Activated CD4-positive, alpha-beta T cell treated with anti-CD3 and anti-CD28 coated beads for 24 hours (primary cell): Measurements from ENCODE around the gene MAP7D2.

Experiments
- DNase-seq, 2 donors: peaks; one replicate each; pipeline ENCODE4 v3.0.0-alpha.2; 2020; ENCODE audit warnings: low read depth in 2 of 2

The MAP7D2 gene

DNA sequence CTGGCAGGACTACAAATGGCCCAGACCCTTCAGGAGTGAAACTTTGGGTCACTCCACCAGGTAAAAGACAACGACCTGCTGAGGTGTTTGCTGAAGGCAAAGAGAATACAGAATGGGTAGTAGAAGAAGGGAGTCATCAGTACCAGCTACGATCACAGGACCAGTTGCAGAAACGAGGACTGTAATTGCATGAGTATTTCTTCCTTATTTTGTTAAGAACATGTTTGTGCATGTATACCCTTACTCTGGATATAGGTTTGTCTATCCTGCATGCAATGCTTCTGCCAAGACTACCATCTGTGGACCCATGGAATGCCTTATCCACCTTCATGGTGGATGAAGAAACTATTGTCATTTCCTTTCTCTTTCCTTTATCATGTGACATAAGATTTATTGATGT is 77.7 kb downstream of the MAP7D2 start:
- DNase-seq = no peak

DNA sequence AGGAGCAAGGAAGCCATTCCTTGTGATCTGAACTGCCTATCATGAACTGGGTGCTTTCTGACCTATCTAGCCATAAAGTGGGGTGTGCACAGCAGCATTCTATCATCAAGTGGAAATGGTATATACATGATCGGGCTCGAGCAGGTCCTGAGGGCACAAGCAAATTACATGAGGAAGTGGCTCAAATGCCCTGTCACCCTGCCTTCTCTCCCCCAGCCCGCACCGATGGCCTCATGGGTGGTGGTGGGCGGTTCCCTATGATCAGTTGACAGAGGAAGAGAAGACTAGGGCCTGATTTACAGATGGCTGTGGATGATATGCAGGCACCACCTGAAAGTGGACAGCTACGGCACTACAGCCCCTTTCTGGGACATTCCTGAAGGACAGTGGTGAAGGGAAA is 79.5 kb downstream of the MAP7D2 start:
- DNase-seq = no peak

DNA sequence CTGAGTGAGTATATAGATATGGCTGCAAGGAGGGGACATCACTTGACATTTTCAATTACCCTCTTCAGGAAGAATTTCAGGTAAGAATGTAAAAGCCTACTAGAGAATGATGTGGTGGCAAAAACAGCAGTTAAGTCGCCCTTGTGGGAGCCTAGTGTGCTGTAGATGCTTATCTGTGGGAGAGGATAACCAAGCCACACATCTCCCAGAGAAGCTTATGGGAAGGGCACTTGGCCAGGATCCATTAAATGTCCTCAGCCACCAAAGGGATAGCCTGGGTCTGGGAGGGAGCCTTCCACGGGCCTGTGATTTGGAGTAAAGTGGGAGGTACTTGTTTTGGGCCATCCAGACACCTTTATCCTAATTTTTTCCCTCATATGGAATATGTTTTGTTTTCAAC is 84.5 kb downstream of the MAP7D2 start:
- no peak for DNase-seq

DNA sequence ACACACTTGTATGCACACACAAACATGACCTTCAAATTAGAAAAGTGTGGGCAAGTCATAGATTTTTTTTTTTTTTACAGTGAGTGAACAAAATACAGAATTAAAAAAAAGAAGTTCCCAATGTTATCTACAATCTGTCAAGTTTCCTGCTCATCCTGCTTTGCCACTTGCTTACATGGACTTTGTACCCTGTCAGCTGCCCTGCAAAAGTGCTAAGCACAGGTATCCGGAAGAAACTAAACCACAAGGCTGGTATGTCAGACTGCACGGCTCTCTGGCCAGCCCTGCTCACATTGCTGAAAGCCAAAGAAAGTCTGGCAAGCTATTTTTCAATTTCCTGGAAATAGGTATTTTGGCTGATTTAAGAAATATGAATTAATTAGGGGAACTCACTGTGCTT is 87.0 kb downstream of the MAP7D2 start:
- no peak for DNase-seq

DNA sequence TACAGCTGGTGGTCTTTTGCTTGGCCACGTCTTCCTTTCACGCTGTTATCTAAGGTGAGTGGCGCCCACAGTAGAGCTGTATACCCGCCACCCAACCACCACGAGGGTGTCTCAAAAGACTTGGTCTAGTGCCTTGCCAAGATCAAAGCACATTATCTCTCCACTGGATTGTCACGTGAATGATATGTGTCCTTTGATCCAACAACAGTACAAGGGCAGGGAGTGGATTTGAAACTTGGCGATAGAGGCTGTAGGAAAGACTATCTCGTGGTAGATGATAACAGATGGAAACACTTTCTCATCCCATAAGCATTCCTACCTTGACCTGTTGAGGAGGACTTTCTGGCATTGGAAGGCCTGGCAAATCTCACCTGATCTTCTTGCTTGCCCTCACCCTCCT is 88.1 kb downstream of the MAP7D2 start:
- no peak for DNase-seq

DNA sequence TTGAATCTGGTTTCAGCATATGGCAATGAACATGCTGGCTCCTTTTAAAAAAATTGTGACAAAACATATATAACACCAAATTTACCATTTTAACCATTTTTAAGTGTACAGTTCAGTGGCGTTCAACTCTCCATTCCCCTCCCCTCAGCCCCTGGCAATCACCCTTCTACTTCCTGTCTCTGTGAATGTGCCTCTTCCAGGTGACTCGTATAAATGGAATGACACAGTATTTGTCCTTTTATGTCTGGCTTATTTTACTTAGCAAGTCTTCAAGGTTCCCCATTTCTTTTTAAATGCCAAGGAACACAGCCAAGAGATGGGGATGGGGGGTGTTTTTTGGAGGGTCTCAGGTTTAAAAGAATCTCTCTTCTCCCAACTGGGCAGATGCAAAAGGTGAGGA is 90.4 kb downstream of the MAP7D2 start:
- no peak for DNase-seq

DNA sequence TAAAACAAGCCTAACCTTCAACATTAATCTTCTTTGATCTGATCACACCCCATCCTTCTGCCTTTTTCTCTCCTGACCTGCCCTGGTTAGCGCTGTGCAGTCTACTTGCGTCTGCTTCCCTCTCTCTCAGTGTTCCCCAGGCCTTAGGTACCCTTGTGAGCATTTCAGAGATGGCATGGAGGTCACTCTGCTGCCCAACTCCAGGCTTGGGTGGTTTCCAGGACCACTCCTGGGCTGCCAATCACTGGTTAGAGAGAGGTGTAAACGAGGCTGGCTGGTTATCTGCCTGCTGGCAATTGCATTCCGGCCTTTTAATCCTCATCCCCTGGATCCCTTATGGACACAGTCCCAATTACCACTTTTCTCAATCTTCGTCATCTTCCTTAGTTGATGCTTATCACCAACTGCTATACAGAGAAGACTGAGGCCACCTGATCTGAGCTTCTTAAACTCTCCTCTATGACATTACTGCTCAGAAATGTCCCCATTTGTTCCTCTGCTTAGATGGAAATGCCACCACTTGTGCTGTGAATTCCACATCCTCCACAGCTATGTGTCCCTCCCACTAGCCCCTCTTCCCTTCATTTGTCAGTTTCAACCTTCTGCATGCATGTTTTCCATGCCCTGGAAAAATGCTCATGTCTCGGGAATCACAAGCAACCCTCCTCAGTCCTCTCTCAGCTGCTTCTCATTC is 96.9 kb downstream of the MAP7D2 start:
- DNase-seq = no peak

DNA sequence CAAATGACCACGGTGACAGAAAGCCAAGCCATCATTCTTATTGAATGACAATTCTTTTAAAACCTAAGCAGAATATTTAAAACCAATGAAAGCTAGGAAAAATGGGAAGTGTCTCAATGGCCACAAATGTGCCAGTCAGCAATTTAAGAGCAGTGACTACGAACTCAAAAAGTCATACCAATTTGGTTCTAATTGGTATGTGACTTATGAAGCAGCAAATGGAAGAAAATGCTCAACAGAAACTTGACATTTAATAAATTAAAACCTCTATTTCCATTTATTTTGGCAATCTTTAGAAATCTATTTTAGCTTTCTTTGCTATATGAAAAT is 100.1 kb downstream of the MAP7D2 start:
- no peak for DNase-seq

DNA sequence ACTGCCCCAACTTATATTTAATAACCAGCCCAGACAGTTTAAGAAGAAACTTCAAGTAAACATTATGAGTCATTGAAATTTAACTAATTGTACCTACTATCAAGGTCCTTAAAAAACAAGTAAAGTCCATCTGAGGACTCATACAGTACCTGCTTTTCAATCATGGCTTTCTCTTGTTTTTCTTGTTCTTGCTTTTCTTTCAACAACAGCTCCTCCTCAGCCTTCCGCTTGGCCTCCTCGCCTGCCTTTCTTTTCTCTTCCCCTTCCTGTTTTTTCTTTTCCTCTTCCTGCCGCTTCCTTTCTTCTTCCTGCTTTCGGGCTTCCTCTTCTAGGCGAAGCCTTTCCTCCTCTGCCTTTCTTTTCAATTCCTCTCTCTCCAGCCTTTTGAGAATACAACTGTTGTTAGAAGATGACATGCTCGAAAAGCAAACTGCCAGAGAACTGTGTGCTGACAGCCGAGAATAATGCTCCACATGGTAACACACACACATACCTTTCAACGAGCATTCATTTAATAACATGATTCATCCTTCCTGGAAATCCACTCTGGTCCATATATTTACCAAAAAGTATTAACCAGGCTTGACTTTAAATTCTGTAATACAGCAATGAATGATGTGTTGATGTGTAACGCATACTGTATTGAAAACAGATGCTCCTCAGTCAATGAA is 100.6 kb downstream of the MAP7D2 start:
- no peak for DNase-seq

DNA sequence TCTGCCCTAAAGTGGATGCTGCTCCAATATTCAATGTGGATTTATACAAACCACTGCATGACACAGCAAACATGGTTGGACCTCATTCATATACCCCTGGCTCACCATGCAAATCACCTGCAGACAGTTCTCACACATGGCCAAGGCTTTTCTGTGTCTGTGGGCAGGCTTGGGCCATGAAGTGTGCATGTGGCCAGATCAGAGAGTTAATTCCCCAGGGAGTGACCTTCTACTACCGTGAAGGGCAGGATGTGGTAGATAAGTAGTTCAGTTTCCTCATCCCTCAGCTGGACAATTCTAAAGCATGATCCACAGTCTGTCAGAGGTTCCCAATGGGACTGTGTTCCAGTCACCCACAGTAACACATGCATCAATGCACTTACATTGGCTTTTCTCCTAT is 101.3 kb downstream of the MAP7D2 start:
- no peak for DNase-seq

DNA sequence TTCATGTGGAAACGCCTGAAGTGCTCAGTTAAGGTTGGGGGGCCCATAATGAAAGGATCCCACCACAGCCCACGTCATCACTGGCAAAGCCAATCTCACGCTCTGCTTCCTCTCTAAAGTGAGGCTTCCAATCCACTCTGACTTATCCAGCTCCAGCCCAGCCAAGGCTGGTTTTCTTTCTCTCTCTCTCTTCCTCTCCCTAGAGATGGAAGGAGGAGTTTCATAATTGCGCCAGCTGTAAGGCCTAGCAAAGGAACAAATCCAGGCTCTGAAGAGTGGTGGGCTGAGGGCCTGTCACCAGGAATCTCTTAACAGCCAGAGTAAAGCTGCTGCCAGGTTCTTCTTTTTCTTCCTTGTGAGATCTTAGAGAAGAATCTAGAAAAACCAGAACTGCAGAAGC is 105.1 kb downstream of the MAP7D2 start:
- DNase-seq = no peak

DNA sequence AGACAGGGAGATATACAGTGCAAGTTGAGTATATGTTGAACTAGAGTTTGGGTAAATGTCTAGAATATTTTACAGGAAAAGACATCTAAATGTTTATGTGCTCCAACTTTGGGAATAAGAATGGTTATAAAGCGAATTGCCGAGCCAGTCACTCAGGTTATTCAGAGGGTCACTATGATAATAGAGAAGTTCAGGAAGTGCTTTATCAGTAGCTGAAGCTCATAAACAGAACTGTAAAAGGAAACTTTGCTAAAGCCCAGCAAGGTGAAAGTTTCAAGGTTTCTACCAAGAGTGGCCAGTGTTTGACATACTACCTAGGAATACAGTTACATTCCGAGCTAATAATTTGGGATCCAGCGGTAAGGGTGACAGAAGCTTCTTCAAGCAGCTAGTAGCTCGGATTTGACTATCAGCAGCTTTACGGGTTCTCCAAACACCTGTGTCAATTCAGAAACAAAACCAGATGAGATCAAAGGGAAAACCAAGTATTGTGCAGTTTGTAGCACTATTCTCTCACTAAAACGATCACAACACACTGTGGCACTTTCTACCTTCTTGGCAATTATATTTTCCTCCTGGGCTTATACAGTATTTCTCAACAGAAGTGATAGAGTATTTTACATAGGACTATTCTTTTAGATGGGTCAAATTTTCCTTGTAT is 108.6 kb downstream of the MAP7D2 start:
- no peak for DNase-seq

DNA sequence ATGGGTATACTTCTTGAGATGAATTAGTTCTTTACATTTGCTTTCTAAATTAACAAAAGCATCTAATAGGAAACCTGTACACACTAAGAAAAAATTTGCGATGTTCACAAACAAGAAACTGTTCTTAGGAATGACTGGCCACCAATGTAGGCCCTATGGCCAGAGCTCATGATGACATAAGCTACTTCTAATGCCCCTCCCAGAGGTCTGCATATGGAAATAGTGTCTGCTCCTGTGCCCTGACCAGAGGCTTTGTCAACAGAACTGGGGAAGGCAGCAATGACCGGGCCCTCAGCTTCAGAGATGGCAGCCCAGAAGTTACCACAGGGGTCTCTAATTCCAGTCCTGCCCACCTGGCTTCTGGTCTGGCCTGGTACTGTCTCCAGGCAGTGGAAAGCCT is 110.8 kb downstream of the MAP7D2 start:
- DNase-seq = no peak

DNA sequence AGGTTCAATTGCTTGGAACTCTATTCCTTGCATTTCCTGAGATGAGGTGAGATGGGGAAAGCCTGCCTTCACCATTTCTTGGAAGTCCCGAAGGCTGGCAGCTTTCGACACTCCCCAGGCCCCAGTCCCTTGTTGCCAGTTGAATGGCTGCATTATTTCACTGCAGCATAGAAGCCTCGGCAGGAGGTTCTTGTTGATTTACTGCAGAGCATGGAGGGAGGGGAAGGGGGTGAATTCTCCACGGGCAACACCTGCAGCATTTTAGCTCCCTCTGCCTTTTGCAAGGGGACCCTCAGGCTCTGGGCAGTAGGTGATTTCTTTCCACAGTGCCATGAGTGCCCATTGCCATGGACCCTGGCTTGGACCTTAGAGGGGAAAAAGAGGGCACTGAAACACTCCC is 115.1 kb downstream of the MAP7D2 start:
- no peak for DNase-seq

DNA sequence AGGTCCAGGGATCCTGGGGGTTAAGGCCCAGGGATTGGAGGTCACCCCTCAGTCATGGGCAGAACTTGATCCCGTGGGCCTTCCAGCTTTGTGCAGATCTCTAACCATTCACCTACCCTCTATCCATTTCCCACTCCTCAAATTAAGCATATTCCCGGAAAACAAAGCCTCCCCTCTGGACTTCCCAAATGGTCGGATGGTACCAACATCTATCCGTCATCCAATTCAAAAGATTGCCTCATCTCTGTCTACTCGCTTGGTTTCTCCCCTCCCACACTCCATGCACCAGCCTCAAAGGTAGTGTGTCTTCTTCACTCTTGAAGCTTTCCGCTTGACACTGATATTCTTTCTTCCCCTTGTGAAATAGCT is 125.4 kb downstream of the MAP7D2 start:
- no peak for DNase-seq

DNA sequence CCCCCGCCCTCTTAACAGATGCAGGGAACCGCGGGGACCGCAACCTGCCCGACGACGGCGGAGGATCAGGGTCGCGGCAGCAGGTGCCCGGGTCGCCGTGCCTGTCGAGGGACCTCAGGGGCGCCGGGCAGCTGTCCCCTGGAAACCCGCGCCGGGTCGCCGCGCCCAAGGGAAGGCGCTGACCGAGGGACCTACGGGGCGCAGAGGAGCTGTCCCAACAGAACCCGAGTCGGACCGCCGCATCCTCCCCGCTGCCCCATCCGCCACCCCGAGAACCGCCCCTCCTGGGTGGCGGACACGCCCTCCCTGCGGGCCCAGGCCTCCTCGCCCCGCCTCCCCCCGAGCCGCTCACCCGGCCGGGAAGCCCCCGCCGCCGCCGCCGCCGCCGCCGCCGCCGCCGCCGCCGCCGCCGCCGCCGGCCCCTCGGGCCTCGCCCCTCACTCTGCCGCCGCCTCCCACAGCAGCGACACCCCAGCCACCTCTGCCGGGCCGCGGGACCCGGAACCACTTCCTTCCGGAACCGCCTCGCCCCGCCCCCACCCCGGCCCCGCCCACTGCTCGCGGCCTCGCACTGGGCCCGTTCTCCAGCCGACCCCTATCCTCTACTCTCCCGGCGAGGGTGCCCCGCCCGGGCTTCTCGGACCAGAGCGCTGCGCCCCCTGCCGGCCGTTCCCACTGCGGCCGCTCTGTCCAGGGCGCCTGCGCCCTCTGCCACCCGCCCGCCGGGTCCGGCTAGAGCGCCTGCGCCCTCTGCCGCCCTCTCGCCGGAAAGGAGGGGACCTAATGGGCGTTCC is 126.0 kb downstream of the MAP7D2 start, which contains the start of gene BCLAF3:
TSS of gene BCLAF3 (minus strand) at position 506 of the 794 bp plus-strand sequence. CDS start 20,797 bp downstream, outside the sequence.
- peak; percentile 75 to 77 for DNase-seq

DNA sequence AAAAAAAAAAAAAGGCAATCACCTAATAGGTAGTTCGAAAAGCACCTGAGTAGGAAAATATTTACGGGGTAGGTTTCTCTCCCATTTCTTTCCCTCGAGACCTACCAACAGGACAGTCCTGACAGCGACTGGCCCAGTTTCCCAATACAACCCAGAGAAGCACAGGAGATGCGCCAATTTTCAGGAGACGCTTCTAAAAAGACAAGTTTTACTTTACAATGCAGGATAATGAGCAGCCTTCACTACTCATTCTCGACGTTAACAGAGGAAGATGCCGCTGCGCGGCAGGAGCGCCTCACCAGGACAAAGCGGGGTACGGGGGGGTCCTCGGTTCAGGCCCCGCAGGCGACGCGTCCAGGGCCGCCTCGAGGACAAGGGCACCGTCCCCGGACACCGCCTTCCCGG is 126.6 kb downstream of the MAP7D2 start:
- no peak for DNase-seq

DNA sequence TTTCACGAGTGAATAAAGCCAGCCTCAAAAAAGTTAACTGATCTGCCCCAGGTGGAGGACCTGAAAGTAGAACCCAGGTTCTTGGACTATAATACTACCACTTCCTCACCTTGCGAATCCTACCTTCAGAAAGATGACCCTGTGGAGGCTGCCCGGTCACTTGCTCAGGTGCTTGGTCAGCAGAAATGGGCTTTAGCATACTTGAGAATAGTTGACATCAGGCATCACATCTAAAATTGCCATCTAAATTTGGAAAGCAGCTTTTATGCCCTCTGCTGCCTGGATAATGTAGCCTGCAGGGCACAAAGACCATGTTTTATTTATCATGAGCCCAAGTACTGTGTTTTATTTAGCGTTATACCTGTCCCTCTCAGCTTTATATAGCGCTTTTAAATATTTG is 128.9 kb downstream of the MAP7D2 start:
- DNase-seq = no peak

DNA sequence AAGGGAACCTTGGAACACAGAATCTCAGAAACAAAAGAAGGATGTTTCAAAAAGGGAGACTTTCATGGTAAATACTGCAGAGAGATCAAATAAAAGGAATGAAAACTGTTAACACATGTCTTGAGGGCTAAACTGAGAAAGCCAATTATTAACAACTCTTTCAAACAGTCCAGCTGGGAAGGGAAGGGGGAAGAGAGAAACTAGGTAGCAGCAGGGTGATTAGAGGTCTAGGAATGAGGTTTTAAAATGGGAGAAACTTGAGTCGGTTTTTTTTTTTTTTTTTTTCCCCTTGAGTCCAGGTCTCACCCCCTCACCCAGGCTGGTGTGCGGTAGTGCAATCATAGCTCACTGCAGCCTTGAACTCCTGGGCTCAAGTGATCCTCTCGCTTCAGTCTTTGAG is 130.2 kb downstream of the MAP7D2 start:
- no peak for DNase-seq

DNA sequence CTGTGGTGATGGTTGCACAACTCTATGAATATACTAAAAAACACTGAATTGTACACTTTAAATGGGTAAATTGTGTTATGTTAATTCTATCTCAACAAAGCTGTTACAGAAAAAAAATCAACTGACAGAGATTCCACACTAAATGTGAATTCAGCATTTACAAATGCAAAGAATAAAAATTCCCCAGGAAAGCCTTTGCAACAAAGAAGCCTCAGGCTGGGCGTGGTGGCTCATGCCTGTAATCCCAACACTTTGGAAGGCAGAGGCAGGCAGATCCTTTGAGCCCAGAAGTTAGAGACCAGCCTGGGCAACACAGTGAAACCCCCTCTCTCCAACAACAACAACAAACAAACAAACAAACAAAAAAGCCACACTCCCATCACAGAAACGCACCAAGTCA is 134.8 kb downstream of the MAP7D2 start:
- no peak for DNase-seq

DNA sequence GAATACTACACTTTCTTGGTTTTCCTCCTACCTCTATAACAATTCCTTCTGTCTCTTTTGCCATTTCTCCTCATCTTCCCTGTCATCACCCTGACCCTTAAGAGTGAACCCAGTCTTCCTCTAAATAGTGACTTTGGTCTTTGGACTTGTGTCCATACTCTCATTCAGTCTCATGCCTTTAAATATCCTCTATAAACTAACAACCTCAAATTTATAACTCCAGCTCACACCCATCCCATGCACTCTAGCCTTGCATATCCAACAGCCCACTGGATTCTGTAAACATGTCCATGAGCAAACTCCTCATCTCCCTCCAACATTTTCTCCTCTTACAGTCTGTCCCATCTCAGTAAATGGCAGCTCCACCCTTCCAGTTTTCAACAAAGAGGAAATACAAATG is 140.9 kb downstream of the MAP7D2 start:
- DNase-seq = no peak

DNA sequence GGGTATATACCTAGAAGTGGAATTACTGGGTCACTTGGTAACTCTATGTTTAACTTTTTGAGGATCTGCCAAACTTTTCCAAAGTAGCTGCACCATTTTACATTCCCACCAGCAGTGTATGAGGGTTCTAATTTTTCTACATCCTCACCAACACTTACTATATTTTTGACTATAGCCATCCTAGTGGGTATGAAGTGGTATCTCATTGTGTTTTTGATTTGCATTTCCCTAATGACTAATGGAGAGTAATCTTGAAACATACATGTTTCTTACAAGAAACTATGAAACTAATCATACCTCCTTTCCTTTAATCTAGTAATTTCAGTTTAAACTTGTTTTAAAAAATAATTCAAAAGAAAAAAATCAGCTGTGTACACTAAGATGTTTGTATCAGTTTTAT is 143.7 kb downstream of the MAP7D2 start:
- DNase-seq = no peak

DNA sequence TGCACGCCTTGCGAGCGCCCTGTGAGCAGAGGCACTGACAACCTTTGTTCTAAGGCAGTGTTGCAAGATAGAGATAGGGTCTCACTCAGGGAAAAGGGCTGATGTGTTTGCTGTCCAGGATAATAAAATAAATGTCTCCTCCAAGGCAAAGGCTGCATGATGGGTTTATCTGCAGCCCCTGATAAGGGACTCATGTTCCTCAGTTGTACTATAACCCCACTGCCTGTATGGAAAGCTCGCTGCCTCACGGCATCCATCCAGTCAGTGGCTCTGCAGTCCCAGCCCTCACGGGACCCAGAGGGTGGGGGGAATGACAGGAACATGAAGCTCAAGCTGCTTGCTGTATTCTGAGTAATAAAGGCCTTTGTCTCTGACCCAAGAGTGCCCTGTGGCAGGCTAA is 148.4 kb downstream of the MAP7D2 start:
- DNase-seq = no peak
